NB4 (cell line): ENCODE data around the gene ALDH9A1.

Source experiments
- DNase-seq: peaks from one replicate; pipeline ENCODE4 v3.0.0; 2010; ENCODE audit warnings: low read depth
- H3K4me3 ChIP-seq: one replicate; pipeline ENCODE4 v1.5.1; 2011; ENCODE audit warnings: mild to moderate bottlenecking, low read depth, low read length, moderate library complexity
- MYC ChIP-seq: IDR thresholded peaks from 2 replicates; pipeline ENCODE4 v1.6.1; 2011; ENCODE audit warnings: low read depth, low read length
- POLR2A ChIP-seq: IDR thresholded peaks from 2 replicates; pipeline ENCODE4 v1.6.1; 2011; ENCODE audit warnings: mild to moderate bottlenecking; ENCODE audit not compliant: insufficient read length; ENCODE audit errors: extremely low read depth
- TF ChIP-seq, protein P1 (sequence below): IDR thresholded peaks from 2 replicates; pipeline ENCODE4 v1.6.1; 2011; ENCODE audit warnings: low read depth, low read length
- TF ChIP-seq, protein P2 (sequence below): IDR thresholded peaks from one replicate; pipeline ENCODE4 v1.5.1; 2012; ENCODE audit warnings: low read depth, low read length

Gene ALDH9A1

DNA sequence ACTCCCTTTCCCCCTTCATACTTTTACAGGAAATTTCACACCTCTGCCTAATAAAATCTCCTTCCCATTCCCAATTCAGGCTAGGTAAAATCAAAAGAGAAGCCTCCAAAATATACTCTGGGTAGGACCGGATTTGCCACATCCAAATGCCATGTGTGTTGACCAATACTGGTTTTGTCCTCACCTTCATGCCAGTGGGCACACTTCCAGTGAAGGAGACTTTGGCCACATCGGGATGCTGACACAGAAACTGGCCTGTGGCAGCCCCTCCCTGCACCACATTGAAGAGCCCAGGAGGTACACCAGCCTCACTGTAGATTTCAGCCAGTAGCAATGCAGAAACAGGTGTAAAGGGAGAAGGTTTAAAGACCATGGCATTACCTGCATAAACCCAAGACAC lies 18.1 kb downstream of the ALDH9A1 start:
- DNase-seq, result no peak
- TF ChIP-seq MYC (no peak), POLR2A (no peak)
- TF ChIP-seq, protein P1, sequence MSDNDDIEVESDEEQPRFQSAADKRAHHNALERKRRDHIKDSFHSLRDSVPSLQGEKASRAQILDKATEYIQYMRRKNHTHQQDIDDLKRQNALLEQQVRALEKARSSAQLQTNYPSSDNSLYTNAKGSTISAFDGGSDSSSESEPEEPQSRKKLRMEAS, result no peak
- TF ChIP-seq, protein P2, sequence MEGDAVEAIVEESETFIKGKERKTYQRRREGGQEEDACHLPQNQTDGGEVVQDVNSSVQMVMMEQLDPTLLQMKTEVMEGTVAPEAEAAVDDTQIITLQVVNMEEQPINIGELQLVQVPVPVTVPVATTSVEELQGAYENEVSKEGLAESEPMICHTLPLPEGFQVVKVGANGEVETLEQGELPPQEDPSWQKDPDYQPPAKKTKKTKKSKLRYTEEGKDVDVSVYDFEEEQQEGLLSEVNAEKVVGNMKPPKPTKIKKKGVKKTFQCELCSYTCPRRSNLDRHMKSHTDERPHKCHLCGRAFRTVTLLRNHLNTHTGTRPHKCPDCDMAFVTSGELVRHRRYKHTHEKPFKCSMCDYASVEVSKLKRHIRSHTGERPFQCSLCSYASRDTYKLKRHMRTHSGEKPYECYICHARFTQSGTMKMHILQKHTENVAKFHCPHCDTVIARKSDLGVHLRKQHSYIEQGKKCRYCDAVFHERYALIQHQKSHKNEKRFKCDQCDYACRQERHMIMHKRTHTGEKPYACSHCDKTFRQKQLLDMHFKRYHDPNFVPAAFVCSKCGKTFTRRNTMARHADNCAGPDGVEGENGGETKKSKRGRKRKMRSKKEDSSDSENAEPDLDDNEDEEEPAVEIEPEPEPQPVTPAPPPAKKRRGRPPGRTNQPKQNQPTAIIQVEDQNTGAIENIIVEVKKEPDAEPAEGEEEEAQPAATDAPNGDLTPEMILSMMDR, result no peak
- no peak overlapping the region for H3K4me3 ChIP-seq

DNA sequence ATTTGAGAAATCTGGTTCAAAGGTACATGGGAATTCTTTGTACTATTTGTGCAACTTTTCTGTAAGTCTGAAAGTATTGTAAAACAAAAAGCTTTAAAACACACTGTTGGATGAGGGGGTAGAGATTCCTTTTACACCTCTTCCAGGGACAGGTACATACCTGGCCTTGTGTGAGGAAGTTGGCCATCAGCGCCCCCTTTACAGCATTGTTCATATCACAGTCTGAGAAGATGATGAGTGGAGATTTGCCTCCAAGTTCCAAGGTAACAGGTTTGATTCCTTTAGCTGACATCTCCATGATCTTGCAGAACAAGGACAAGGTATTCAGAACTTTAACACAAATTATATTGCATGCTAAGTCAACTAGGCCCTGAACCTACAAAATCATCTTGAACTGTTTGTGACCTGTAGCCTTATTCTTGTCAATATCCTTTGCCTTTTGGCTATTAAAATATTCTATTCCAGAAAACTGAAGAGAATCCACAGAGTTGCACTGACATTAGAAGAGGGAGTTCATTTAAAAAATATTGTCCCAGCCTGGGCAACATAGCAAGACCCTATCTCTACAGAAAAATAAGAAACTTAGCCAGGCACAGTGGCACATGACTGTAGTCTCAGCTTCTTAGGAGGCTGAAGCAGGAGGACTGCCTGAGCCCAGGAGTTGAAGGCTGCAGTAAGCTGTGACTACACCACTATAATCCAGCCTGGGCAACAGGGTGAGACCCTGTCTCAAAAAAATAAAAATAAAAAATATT lies 18.9 kb downstream of the ALDH9A1 start:
- no peak overlapping the region for H3K4me3 ChIP-seq
- DNase-seq, result no peak
- TF ChIP-seq POLR2A, result no peak
- TF ChIP-seq, protein P1, result no peak
- TF ChIP-seq MYC, result no peak
- TF ChIP-seq, protein P2, result no peak

DNA sequence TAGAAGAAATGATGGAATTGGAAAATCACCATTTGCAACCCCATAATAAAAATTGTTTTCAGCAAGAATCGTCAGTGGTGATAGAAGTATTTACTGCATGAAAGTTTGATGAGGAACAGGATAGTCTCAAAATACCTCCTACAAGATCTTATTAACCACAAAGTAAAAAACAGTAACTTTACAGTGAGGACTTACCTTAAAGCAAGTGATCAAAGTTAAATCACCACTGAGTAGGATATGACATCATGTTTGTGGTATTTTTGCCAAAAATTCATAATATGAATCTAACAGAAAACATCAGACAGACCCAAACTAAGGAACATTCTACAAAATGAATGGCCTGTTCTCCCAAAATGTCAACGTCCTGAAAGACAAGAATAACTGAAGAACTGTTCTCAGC lies 19.9 kb downstream of the ALDH9A1 start:
- no peak overlapping the region for H3K4me3 ChIP-seq
- no peak for DNase-seq
- TF ChIP-seq, protein P2, result no peak
- TF ChIP-seq, protein P1, result no peak
- no peak for TF ChIP-seq MYC
- no peak for TF ChIP-seq POLR2A

DNA sequence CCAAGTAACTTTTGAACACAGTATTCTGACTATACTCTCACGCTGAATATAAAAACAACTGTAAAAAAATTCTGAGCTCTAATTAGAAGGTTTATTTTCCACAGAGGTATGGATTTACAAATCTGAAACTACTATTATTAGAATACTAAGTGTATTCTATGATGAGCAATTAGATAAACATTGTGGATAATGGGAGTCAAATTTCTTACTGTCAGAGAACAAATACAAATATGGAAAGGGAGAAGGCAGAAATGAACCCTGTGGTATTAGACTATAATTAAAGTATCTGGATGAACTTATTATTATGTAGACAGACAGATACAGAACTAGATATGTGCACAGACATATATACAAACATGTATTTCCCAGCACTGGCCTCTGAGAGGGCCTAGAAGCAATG lies 22.6 kb downstream of the ALDH9A1 start:
- H3K4me3 ChIP-seq, result no peak overlapping the region
- TF ChIP-seq, protein P1, result no peak
- TF ChIP-seq, protein P2, result no peak
- TF ChIP-seq POLR2A (no peak), MYC (no peak)
- no peak for DNase-seq

DNA sequence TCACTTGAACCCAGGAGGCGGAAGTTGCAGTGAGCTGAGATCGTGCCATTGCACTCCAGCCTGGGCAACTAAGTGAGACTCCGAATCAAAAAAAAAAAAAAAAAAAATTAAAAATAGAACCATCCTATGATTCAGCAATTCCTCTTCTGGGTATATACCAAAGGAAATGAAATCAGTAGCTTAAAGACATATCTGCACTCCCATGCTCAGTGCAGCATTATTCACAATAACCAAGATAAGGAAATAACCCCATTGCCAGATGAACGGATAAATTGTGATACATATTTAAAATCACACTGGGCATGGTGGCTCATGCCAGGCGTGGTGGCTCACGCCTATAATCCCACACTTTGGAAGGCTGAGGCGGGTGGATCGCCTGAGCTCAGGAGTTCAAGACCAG lies 23.8 kb downstream of the ALDH9A1 start:
- TF ChIP-seq, protein P1, result no peak
- TF ChIP-seq POLR2A (no peak), MYC (no peak)
- TF ChIP-seq, protein P2, result no peak
- H3K4me3 ChIP-seq, result no peak overlapping the region
- DNase-seq, result no peak
